GM20431 (cell line): ENCODE measurements around the gene PTPRC.

Source experiments
- in situ Hi-C: fragments of 300-500 bp; cut with MseI, MboI; formaldehyde crosslinking; loops from one replicate; pipeline ENCODE4 v1.15.0; 2020; ENCODE audit warnings: low sequenced_read_pairs; ENCODE audit not compliant: unreplicated experiment

PTPRC gene

GRCh38 chr1:198620951-198621824 is 17.7 kb upstream of the PTPRC start:
- in situ Hi-C loops = no loop called here

GRCh38 chr1:198622001-198622400 is 16.8 kb upstream of the PTPRC start:
- in situ Hi-C loops = no loop called here

- in situ Hi-C loops = no loop called here
Observed at GRCh38 chr1:198623752-198624647, 14.8 kb upstream of the PTPRC start.

GRCh38 chr1:198624648-198624980 is 14.2 kb upstream of the PTPRC start:
- in situ Hi-C loops = no loop called here

- in situ Hi-C loops = no loop called here
Observed at GRCh38 chr1:198627436-198628066, 11.3 kb upstream of the PTPRC start.

GRCh38 chr1:198628067-198628455 is 10.8 kb upstream of the PTPRC start:
- in situ Hi-C loops = no loop called here

- in situ Hi-C loops = no loop called here
Observed at GRCh38 chr1:198629610-198630009, 9.2 kb upstream of the PTPRC start.

GRCh38 chr1:198630863-198631262 is 8.0 kb upstream of the PTPRC start:
- in situ Hi-C loops = no loop called here

- in situ Hi-C loops = no loop called here
Observed at GRCh38 chr1:198631292-198631691, 7.5 kb upstream of the PTPRC start.

GRCh38 chr1:198632007-198632406 is 6.8 kb upstream of the PTPRC start:
- in situ Hi-C loops = no loop called here

GRCh38 chr1:198633675-198634121 is 5.1 kb upstream of the PTPRC start:
- in situ Hi-C loops = no loop called here

GRCh38 chr1:198635964-198636363 is 2.9 kb upstream of the PTPRC start:
- in situ Hi-C loops = no loop called here

- in situ Hi-C loops = no loop called here
Observed at GRCh38 chr1:198636391-198636790, 2.4 kb upstream of the PTPRC start.

- in situ Hi-C loops = no loop called here
Observed at GRCh38 chr1:198637157-198637556, 1.7 kb upstream of the PTPRC start.

GRCh38 chr1:198637916-198638437 is 863 bp upstream of the PTPRC start:
- in situ Hi-C loops = no loop called here

GRCh38 chr1:198638441-198638840 is 399 bp upstream of the PTPRC start:
- in situ Hi-C loops = no loop called here

GRCh38 chr1:198639671-198640143 is 867 bp downstream of the PTPRC start:
- in situ Hi-C loops = no loop called here

GRCh38 chr1:198640174-198640573 is 1.3 kb downstream of the PTPRC start:
- in situ Hi-C loops = no loop called here

GRCh38 chr1:198641501-198641900 is 2.7 kb downstream of the PTPRC start:
- in situ Hi-C loops = no loop called here

- in situ Hi-C loops = no loop called here
Observed at GRCh38 chr1:198641966-198642668, 3.3 kb downstream of the PTPRC start.
